Lung (tissue), 12 donors: ENCODE measurements around the gene AOAH. TPM values are rescaled to one million over a fixed set of nuclear protein-coding genes. Genes with fewer than 3 reads are reported as not detected.

Experiments used
- ATAC-seq: fragments of 200-7000 bp; cut with Tn5 transposase; one replicate; pipeline ENCODE4 v1.9.1; 2020; ENCODE audit warnings: moderate number of reproducible peaks; ENCODE audit not compliant: insufficient read depth, low FRiP score
- DNase-seq, 3 donors: peaks; one replicate each; pipeline ENCODE4 v3.0.0-alpha.2; 2013 to 2017
- H3K27ac ChIP-seq, 2 donors: one replicate each; pipeline ENCODE4 v1.5.1; 2013; ENCODE audit warnings: mild to moderate bottlenecking in 2 of 2, moderate library complexity in 2 of 2, control low read depth in 1 of 2, inconsistent platforms in 1 of 2, low read depth in 1 of 2, low read length in 1 of 2
- H3K27me3 ChIP-seq, 3 donors: one replicate each; pipeline ENCODE4 v1.5.1; 2013; ENCODE audit warnings: low read length in 2 of 3; ENCODE audit not compliant: control insufficient read depth in 3 of 3, insufficient read depth in 3 of 3
- H3K36me3 ChIP-seq, 4 donors: one replicate each; pipeline ENCODE4 v1.5.1; 2013; ENCODE audit warnings: low read length in 4 of 4, mild to moderate bottlenecking in 1 of 4, moderate library complexity in 1 of 4; ENCODE audit not compliant: control insufficient read depth in 4 of 4, insufficient read depth in 4 of 4
- H3K4me1 ChIP-seq, 5 donors: one replicate each; pipeline ENCODE4 v1.5.1; 2013; ENCODE audit warnings: low read length in 5 of 5, mild to moderate bottlenecking in 2 of 5, moderate library complexity in 1 of 5; ENCODE audit not compliant: control insufficient read depth in 5 of 5, insufficient read depth in 5 of 5
- H3K4me3 ChIP-seq: one replicate; pipeline ENCODE4 v1.5.1; 2013; ENCODE audit warnings: mild to moderate bottlenecking, control low read depth, moderate library complexity
- H3K9ac ChIP-seq, 2 donors: one replicate each; pipeline ENCODE4 v1.5.1; 2013; ENCODE audit warnings: low read length in 2 of 2, control low read depth in 1 of 2; ENCODE audit not compliant: insufficient read depth in 1 of 2
- H3K9me3 ChIP-seq, 4 donors: one replicate each; pipeline ENCODE4 v1.5.1; 2013; ENCODE audit warnings: low read length in 3 of 4, mild to moderate bottlenecking in 1 of 4, moderate library complexity in 1 of 4; ENCODE audit not compliant: control insufficient read depth in 4 of 4, insufficient read depth in 3 of 4
- WGBS, 2 donors: extraction: QIAGEN DNeasy Blood & Tissue Kit; methylation state at CpG; one replicate each; pipeline ENCODE4 v1.1.7; 2013; 5-methylcytosine and 5-hydroxymethylcytosine counted together
- polyA plus RNA-seq, 2 donors: library from polyadenylated mRNA; stranded (reverse); fragments of 200-250 nt; gene quantifications; one replicate each; pipeline ENCODE4 v1.2.1, GENCODE V29; 2013
- total RNA-seq, 2 donors: library from RNA; depleted of rRNA in 1 of 2; stranded (reverse); fragments of >200 nt in 1 of 2; gene quantifications; one replicate each; pipeline ENCODE4 v1.2.1, GENCODE V29; 2014 to 2021
- TF ChIP-seq, protein P1 (sequence below): IDR thresholded peaks from 2 replicates; pipeline ENCODE4 v1.5.1; 2012; ENCODE audit warnings: mild to moderate bottlenecking; ENCODE audit errors: control extremely low read depth, extremely low read depth
- donor health status: control.
- donor health status: control.
- donor health status: Bipolar disorder and iron deficiency.
- donor health status: healthy.
- donor health status: DM: yes; HTN: yes; CAD: no.

The AOAH gene
- total and polyA plus RNA-seq, 4 donors: 4.7 to 36.4 (median 29.0) TPM

DNA sequence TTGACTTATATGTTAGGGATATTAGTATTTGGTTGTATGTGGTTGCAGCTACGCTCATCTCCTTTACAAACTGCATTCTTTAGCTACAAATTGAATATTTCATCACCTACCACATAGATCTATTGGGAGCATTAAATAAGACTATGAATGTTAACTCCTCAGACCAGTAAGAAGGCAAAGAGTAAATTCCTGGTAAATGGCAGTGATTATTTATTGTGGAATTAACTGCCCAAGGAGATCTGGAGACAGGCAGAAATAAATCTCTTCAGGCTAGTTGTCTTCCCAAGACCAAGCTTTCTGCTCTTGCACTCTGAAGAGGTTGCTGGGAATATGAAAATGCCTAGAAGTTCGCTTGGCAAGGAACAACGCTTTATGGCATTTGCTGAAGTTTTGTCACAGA, 260.0 kb downstream of the AOAH start:
- Histone ChIP-seq H3K4me1 (peaks cover 0 to 2% (median 0%) of the 10 kb centered on the region in 5 donors), H3K36me3 (no peaks in the 10 kb centered on the region), H3K9me3 (no peaks in the 10 kb centered on the region), H3K9ac (no peak overlapping the region), H3K27me3 (no peaks in the 10 kb centered on the region), H3K4me3 (no peak overlapping the region), H3K27ac (no peak overlapping the region)
- ATAC-seq: no peak
- no peak for DNase-seq
- TF ChIP-seq, protein P1, sequence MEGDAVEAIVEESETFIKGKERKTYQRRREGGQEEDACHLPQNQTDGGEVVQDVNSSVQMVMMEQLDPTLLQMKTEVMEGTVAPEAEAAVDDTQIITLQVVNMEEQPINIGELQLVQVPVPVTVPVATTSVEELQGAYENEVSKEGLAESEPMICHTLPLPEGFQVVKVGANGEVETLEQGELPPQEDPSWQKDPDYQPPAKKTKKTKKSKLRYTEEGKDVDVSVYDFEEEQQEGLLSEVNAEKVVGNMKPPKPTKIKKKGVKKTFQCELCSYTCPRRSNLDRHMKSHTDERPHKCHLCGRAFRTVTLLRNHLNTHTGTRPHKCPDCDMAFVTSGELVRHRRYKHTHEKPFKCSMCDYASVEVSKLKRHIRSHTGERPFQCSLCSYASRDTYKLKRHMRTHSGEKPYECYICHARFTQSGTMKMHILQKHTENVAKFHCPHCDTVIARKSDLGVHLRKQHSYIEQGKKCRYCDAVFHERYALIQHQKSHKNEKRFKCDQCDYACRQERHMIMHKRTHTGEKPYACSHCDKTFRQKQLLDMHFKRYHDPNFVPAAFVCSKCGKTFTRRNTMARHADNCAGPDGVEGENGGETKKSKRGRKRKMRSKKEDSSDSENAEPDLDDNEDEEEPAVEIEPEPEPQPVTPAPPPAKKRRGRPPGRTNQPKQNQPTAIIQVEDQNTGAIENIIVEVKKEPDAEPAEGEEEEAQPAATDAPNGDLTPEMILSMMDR: no peak
- 78 to 91% methylated on average over 3 of the region's 3 CpGs for WGBS, 2 donors
